ES-I3 (cell line): ENCODE data around the gene SNCG.
"Not testable (repeated sequence)": the region's sequence is repeated elsewhere in the genome, so short reads cannot be mapped to it uniquely, and the experiment has no call there.

Experiments used
- H3K36me3 ChIP-seq: 2 replicates; pipeline ENCODE4 v1.6.1; 2013; ENCODE audit warnings: mild to moderate bottlenecking, low read length, control low read depth, moderate library complexity; ENCODE audit not compliant: insufficient read depth
- H3K4me1 ChIP-seq: 2 replicates; pipeline ENCODE4 v1.6.1; 2013; ENCODE audit warnings: mild to moderate bottlenecking, control low read depth, low read length; ENCODE audit not compliant: insufficient read depth
- H3K9ac ChIP-seq: 2 replicates; pipeline ENCODE4 v1.6.1; 2013; ENCODE audit warnings: low read depth, mild to moderate bottlenecking, low read length, moderate library complexity
- H3K9me3 ChIP-seq: 2 replicates; pipeline ENCODE4 v1.6.1; 2013; ENCODE audit warnings: mild to moderate bottlenecking, low read length, moderate library complexity; ENCODE audit not compliant: control insufficient read depth, insufficient read depth

Gene SNCG

GRCh38 chr10:86941426-86941825 is 17.0 kb upstream of the SNCG start:
- Histone ChIP-seq H3K4me1 (peaks cover 4% of the 10 kb centered on the region; the same call in 1 of the 2 replicates), H3K36me3 (no peaks in the 10 kb centered on the region), H3K9me3 (no peaks in the 10 kb centered on the region), H3K9ac (no peak overlapping the region)

GRCh38 chr10:86941991-86942421 is 16.4 kb upstream of the SNCG start:
- Histone ChIP-seq H3K9ac (no peak overlapping the region), H3K36me3 (no peaks in the 10 kb centered on the region), H3K4me1 (peaks cover 5% of the 10 kb centered on the region; the same call in 1 of the 2 replicates), H3K9me3 (no peaks in the 10 kb centered on the region)

GRCh38 chr10:86942441-86943315 is 15.7 kb upstream of the SNCG start:
- Histone ChIP-seq H3K9me3 (no peaks in the 10 kb centered on the region), H3K4me1 (peaks cover 7% of the 10 kb centered on the region; the same call in 1 of the 2 replicates), H3K36me3 (no peaks in the 10 kb centered on the region), H3K9ac (no peak overlapping the region)

- Histone ChIP-seq H3K36me3 (no peaks in the 10 kb centered on the region), H3K9me3 (no peaks in the 10 kb centered on the region), H3K4me1 (peaks cover 7% of the 10 kb centered on the region; the same call in 1 of the 2 replicates), H3K9ac (no peak overlapping the region)
These were observed 14.9 kb upstream of the SNCG start for GRCh38 chr10:86943316-86944030.

GRCh38 chr10:86944031-86944419 is 14.4 kb upstream of the SNCG start:
- Histone ChIP-seq H3K4me1 (peaks cover 7% of the 10 kb centered on the region; the same call in 1 of the 2 replicates), H3K9me3 (no peaks in the 10 kb centered on the region), H3K9ac (no peak overlapping the region), H3K36me3 (no peaks in the 10 kb centered on the region)

GRCh38 chr10:86944471-86944870 is 13.9 kb upstream of the SNCG start:
- H3K4me1 ChIP-seq, result peaks cover 7% of the 10 kb centered on the region; the same call in 1 of the 2 replicates

GRCh38 chr10:86944907-86945306 is 13.5 kb upstream of the SNCG start:
- no peaks in the 10 kb centered on the region for H3K36me3 ChIP-seq
- no peak overlapping the region for H3K9ac ChIP-seq
- no peaks in the 10 kb centered on the region for H3K9me3 ChIP-seq
- peaks cover 7% of the 10 kb centered on the region; the same call in 1 of the 2 replicates for H3K4me1 ChIP-seq

More at GRCh38 chr10:86944471-86944870, 13.9 kb upstream of the SNCG start:
- no peak overlapping the region for H3K9ac ChIP-seq
- no peaks in the 10 kb centered on the region for H3K36me3 ChIP-seq
- no peaks in the 10 kb centered on the region for H3K9me3 ChIP-seq

- H3K9me3 ChIP-seq, result no peaks in the 10 kb centered on the region
- no peak overlapping the region for H3K9ac ChIP-seq
- peaks cover 7% of the 10 kb centered on the region; the same call in 1 of the 2 replicates for H3K4me1 ChIP-seq
- no peaks in the 10 kb centered on the region for H3K36me3 ChIP-seq
These were observed 12.8 kb upstream of the SNCG start for GRCh38 chr10:86945361-86946212.

GRCh38 chr10:86946213-86947155 is 11.9 kb upstream of the SNCG start:
- Histone ChIP-seq H3K9me3 (no peaks in the 10 kb centered on the region), H3K36me3 (no peaks in the 10 kb centered on the region), H3K4me1 (peaks cover 7% of the 10 kb centered on the region; the same call in 1 of the 2 replicates), H3K9ac (no peak overlapping the region)

GRCh38 chr10:86947806-86948205 is 10.6 kb upstream of the SNCG start:
- H3K36me3 ChIP-seq, H3K9ac ChIP-seq, H3K9me3 ChIP-seq, H3K4me1 ChIP-seq: not testable (repeated sequence)

- Histone ChIP-seq H3K9ac (no peak overlapping the region), H3K4me1 (peaks cover 21% of the 10 kb centered on the region), H3K9me3 (peaks cover 6% of the 10 kb centered on the region; the same call in 1 of the 2 replicates), H3K36me3 (no peaks in the 10 kb centered on the region)
These were observed 8.1 kb upstream of the SNCG start for GRCh38 chr10:86950349-86950748.

GRCh38 chr10:86951184-86951761 is 7.1 kb upstream of the SNCG start:
- Histone ChIP-seq H3K9me3 (peaks cover 6% of the 10 kb centered on the region; the same call in 1 of the 2 replicates), H3K9ac (no peak overlapping the region), H3K36me3 (no peaks in the 10 kb centered on the region), H3K4me1 (peaks cover 25% of the 10 kb centered on the region)

- H3K36me3 ChIP-seq, result no peaks in the 10 kb centered on the region
- peaks cover 29% of the 10 kb centered on the region for H3K4me1 ChIP-seq
- H3K9ac ChIP-seq, result no peak overlapping the region
- H3K9me3 ChIP-seq, result peaks cover 6% of the 10 kb centered on the region; the same call in 1 of the 2 replicates
These were observed 6.3 kb upstream of the SNCG start for GRCh38 chr10:86952106-86952505.
